ENCODE results near the gene LLCFC1. TPM values are rescaled to one million over a fixed set of nuclear protein-coding genes. Genes with fewer than 3 reads are reported as not detected.

Gene LLCFC1
- total and polyA plus RNA-seq, 2 of the 13 experiments (the other 11 are each of a cell fraction or from before 2014, with no cell fraction given): not detected

- TF ChIP-seq ZFP1 (CRISPR knock-in tag; IDR thresholded peaks at IDR 0.05): no peak
- TF ChIP-seq ZBTB37 (CRISPR knock-in tag; IDR thresholded peaks at IDR 0.05): no peak
These were observed 6.7 kb upstream of the LLCFC1 start (continued) for GRCh38 chr7:142932386-142933091.

GRCh38 chr7:142933092-142933475 is 6.2 kb upstream of the LLCFC1 start:
- no peak for TF ChIP-seq SIX1 (CRISPR knock-in tag; IDR thresholded peaks at IDR 0.05; ENCODE audit: borderline replicate concordance)
- no peak for TF ChIP-seq MBD4 (IDR thresholded peaks at IDR 0.05; ENCODE audit: borderline replicate concordance, low read length)
- no peak for TF ChIP-seq TEAD2 (CRISPR knock-in tag; IDR thresholded peaks at IDR 0.05)
- no peak for TF ChIP-seq ATF3 (CRISPR knock-in tag; IDR thresholded peaks at IDR 0.05)
- TF ChIP-seq ISX (CRISPR knock-in tag; conservative IDR thresholded peaks at IDR 0.05): no peak
- no peak for TF ChIP-seq HNRNPUL1 (IDR thresholded peaks at IDR 0.05; ENCODE audit: low read depth, low read length)
- TF ChIP-seq BRF2 (CRISPR knock-in tag; IDR thresholded peaks at IDR 0.05): no peak
- in situ Hi-C loops (cut with HindIII; ENCODE audit: extremely low pct_ligation_motif_present, low pct_unique_long_range_greater_than_20kb): no loop called here
- Histone ChIP-seq H3K36me3 (replicated peaks in 1 of 2; ENCODE audit: control insufficient read depth in 1 of 2, insufficient read depth in 2 of 2, low read length in 2 of 2) (no peaks in the 10 kb centered on the region), H3K9me3 (ENCODE audit: low read length) (no peaks in the 10 kb centered on the region), H3K4me3 (replicated peaks in 1 of 3; ENCODE audit: insufficient read depth in 1 of 3, low read depth in 2 of 3, low read length in 3 of 3) (no peak overlapping the region), H3K9ac (ENCODE audit: insufficient read depth, low read depth, low read length) (no peak overlapping the region), H2AFZ (ENCODE audit: low read length) (no peak overlapping the region), H3K27me3 (ENCODE audit: control insufficient read depth in 1 of 2, insufficient read depth in 2 of 2, low read length in 2 of 2) (peaks cover 3 to 10% of the 10 kb centered on the region in 2 experiments; a peak in 2 of 5 replicates), H3K4me2 (ENCODE audit: low read depth, low read length) (no peak overlapping the region), H3K27ac (ENCODE audit: extremely low read length, insufficient read depth, low read length) (no peak overlapping the region), H3K79me2 (ENCODE audit: insufficient read depth, low read length) (no peaks in the 10 kb centered on the region), H4K20me1 (ENCODE audit: insufficient read depth, low read length) (no peaks in the 10 kb centered on the region), H3K4me1 (ENCODE audit: insufficient read depth, low read length) (no peaks in the 10 kb centered on the region)
- FAIRE-seq (no peak), DNase-seq (ENCODE audit: low spot score) (no peak), ATAC-seq (no peak)
- intact Hi-C loops (cut with micrococcal nuclease; ENCODE audit: unreplicated experiment): no loop called here
- WGBS (ENCODE audit: low lambda C conversion rate): 20% methylated on average over 6 of the region's 7 CpGs
- BruUV-seq (replicated peaks): no TSS peak
- ChIA-PET CTCF (ENCODE audit: low intra/inter-chr PET ratio, low total read pairs) (no interaction called here), POLR2A (no interaction called here)

All from HepG2 (cell line).